ENCODE measurements around the gene NUBP2.

NUBP2 gene

GRCh38 chr16:1779234-1779701 lies 3.5 kb upstream of the NUBP2 start:
- TF ChIP-seq POLR2A (IDR thresholded peaks at IDR 0.05; ENCODE audit: low read length), result no peak
- no peak for DNase-seq

- no peak for DNase-seq
- TF ChIP-seq POLR2A (IDR thresholded peaks at IDR 0.05; ENCODE audit: low read length) (peak; percentile 28), GATA1 (IDR thresholded peaks at IDR 0.05; ENCODE audit: low read depth, low read length) (no peak)
Observed at GRCh38 chr16:1779741-1780676, 2.8 kb upstream of the NUBP2 start.

- no peak for DNase-seq
- TF ChIP-seq GATA1 (IDR thresholded peaks at IDR 0.05; ENCODE audit: low read depth, low read length), result no peak
- TF ChIP-seq POLR2A (IDR thresholded peaks at IDR 0.05; ENCODE audit: low read length), result no peak
Observed at GRCh38 chr16:1780677-1781072, 2.1 kb upstream of the NUBP2 start.

- DNase-seq, result no peak
- no peak for TF ChIP-seq GATA1 (IDR thresholded peaks at IDR 0.05; ENCODE audit: low read depth, low read length)
- TF ChIP-seq POLR2A (IDR thresholded peaks at IDR 0.05; ENCODE audit: low read length), result no peak
Observed at GRCh38 chr16:1781254-1781653, 1.5 kb upstream of the NUBP2 start.

GRCh38 chr16:1781758-1782407 lies 877 bp upstream of the NUBP2 start:
- DNase-seq, result peak; percentile 67 to 74
- TF ChIP-seq GATA1 (IDR thresholded peaks at IDR 0.05; ENCODE audit: low read depth, low read length) (no peak), POLR2A (IDR thresholded peaks at IDR 0.05; ENCODE audit: low read length) (no peak)

- TF ChIP-seq GATA1 (IDR thresholded peaks at IDR 0.05; ENCODE audit: low read depth, low read length), result no peak
- TF ChIP-seq POLR2A (IDR thresholded peaks at IDR 0.05; ENCODE audit: low read length), result no peak
- no peak for DNase-seq
Observed at GRCh38 chr16:1784977-1785845, 2.5 kb downstream of the NUBP2 start.

- no peak for DNase-seq
- no peak for TF ChIP-seq POLR2A (IDR thresholded peaks at IDR 0.05; ENCODE audit: low read length)
- no peak for TF ChIP-seq GATA1 (IDR thresholded peaks at IDR 0.05; ENCODE audit: low read depth, low read length)
Observed at GRCh38 chr16:1785846-1786170, 3.0 kb downstream of the NUBP2 start.

GRCh38 chr16:1786242-1787055 lies 3.7 kb downstream of the NUBP2 start:
- no peak for DNase-seq
- TF ChIP-seq POLR2A (IDR thresholded peaks at IDR 0.05; ENCODE audit: low read length) (no peak), GATA1 (IDR thresholded peaks at IDR 0.05; ENCODE audit: low read depth, low read length) (no peak)

- no peak for TF ChIP-seq GATA1 (IDR thresholded peaks at IDR 0.05; ENCODE audit: low read depth, low read length)
- no peak for TF ChIP-seq POLR2A (IDR thresholded peaks at IDR 0.05; ENCODE audit: low read length)
- no peak for DNase-seq
Observed at GRCh38 chr16:1787056-1787321, 4.2 kb downstream of the NUBP2 start.

- no peak for DNase-seq
- TF ChIP-seq POLR2A (IDR thresholded peaks at IDR 0.05; ENCODE audit: low read length), result no peak
- no peak for TF ChIP-seq GATA1 (IDR thresholded peaks at IDR 0.05; ENCODE audit: low read depth, low read length)
Observed at GRCh38 chr16:1787322-1788094, 4.7 kb downstream of the NUBP2 start.

- no peak for DNase-seq
Observed at GRCh38 chr16:1788095-1788707, 5.4 kb downstream of the NUBP2 start.

GRCh38 chr16:1788708-1789100 lies 5.9 kb downstream of the NUBP2 start:
- TF ChIP-seq GATA1 (IDR thresholded peaks at IDR 0.05; ENCODE audit: low read depth, low read length) (no peak), POLR2A (IDR thresholded peaks at IDR 0.05; ENCODE audit: low read length) (no peak)
- no peak for DNase-seq

More at GRCh38 chr16:1788095-1788707, 5.4 kb downstream of the NUBP2 start:
- TF ChIP-seq GATA1 (IDR thresholded peaks at IDR 0.05; ENCODE audit: low read depth, low read length) (no peak), POLR2A (IDR thresholded peaks at IDR 0.05; ENCODE audit: low read length) (no peak)
